H1 (cell line): ENCODE results near the gene SLC48A1. TPM values are rescaled to one million over a fixed set of nuclear protein-coding genes. Genes with fewer than 3 reads are reported as not detected.
A peak's percentile ranks its signal among the peaks of the same experiment; 100 is the strongest.

Source experiments
- CTCF ChIA-PET: fragments of 300-600 bp; sonication (Branson Sonifier 250); formaldehyde crosslinking; loops from one replicate; lab custom pipeline; 2021; ENCODE audit not compliant: partially characterized antibody; lab: Charles Lee
- POLR2A ChIA-PET: fragments of 300-600 bp; sonication (Branson Sonifier 250); formaldehyde crosslinking; loops from one replicate; lab custom pipeline; 2021; ENCODE audit warnings: inconsistent platforms; ENCODE audit not compliant: partially characterized antibody; lab: Charles Lee
- DNase-seq, 2 experiments: peaks; one replicate each; pipeline versions ENCODE4 v3.0.0 to v3.0.0-alpha.2; 2010 to 2022; ENCODE audit warnings: low spot score in 2 of 2, low read depth in 1 of 2, mixed read lengths in 1 of 2
- FAIRE-seq: peaks from 2 replicates; lab custom pipeline; 2011; peaks lifted over from hg19 to GRCh38; lab: Jason Lieb, UNC
- H2AFZ ChIP-seq: 2 replicates; pipeline ENCODE4 v1.8.1; 2012; ENCODE audit warnings: low read length, inconsistent platforms
- H2AK5ac ChIP-seq: 2 replicates; pipeline ENCODE4 v1.6.1; 2013; ENCODE audit warnings: low read depth, low read length
- H2BK120ac ChIP-seq: replicated peaks from 2 replicates; pipeline ENCODE3; 2013; ENCODE audit warnings: low read depth, low read length, inconsistent platforms
- H2BK12ac ChIP-seq: 2 replicates; pipeline ENCODE4 v1.6.1; 2013; ENCODE audit warnings: low read depth, low read length
- H2BK15ac ChIP-seq: 2 replicates; pipeline ENCODE4 v1.6.1; 2013; ENCODE audit warnings: low read length
- H2BK20ac ChIP-seq: 2 replicates; pipeline ENCODE4 v1.6.1; 2013; ENCODE audit warnings: low read length
- H2BK5ac ChIP-seq: 2 replicates; pipeline ENCODE4 v1.6.1; 2013; ENCODE audit warnings: low read depth, low read length
- H3K14ac ChIP-seq: 2 replicates; pipeline ENCODE4 v1.6.1; 2013; ENCODE audit warnings: inconsistent platforms; ENCODE audit not compliant: insufficient read length
- H3K18ac ChIP-seq: 2 replicates; pipeline ENCODE4 v1.6.1; 2013; ENCODE audit warnings: low read length; ENCODE audit errors: extremely low read depth
- H3K23ac ChIP-seq: 2 replicates; pipeline ENCODE4 v1.6.1; 2013; ENCODE audit warnings: inconsistent platforms; ENCODE audit not compliant: insufficient read length
- H3K23me2 ChIP-seq: 2 replicates; pipeline ENCODE4 v1.6.1; 2013; ENCODE audit warnings: low read depth, low read length
- H3K27ac ChIP-seq: 2 replicates; pipeline ENCODE4 v1.6.1; 2011; ENCODE audit warnings: low read depth, low read length, inconsistent platforms
- H3K27me3 ChIP-seq, 4 experiments: replicated peaks in 1 of 4; 1 replicate in 1 of 4; 2 replicates in 3 of 4; pipeline versions ENCODE4 v1.6.1 to v1.8.1; 2011 to 2013; ENCODE audit warnings: low read length in 3 of 4, mild to moderate bottlenecking in 3 of 4, inconsistent platforms in 2 of 4, mixed read lengths in 2 of 4, moderate library complexity in 1 of 4; ENCODE audit not compliant: control insufficient read depth in 3 of 4, insufficient read depth in 3 of 4; ENCODE audit errors: extremely low read depth in 1 of 4
- H3K36me3 ChIP-seq, 4 experiments: 2 replicates each; pipeline versions ENCODE4 v1.6.1 to v1.8.1; 2011 to 2013; ENCODE audit warnings: mild to moderate bottlenecking in 4 of 4, low read length in 3 of 4, moderate library complexity in 2 of 4, control low read depth in 1 of 4, inconsistent platforms in 1 of 4; ENCODE audit not compliant: insufficient read depth in 4 of 4, control insufficient read depth in 2 of 4
- H3K4ac ChIP-seq: replicated peaks from 2 replicates; pipeline ENCODE3; 2013; ENCODE audit warnings: low read length, low read depth, mixed read lengths, inconsistent platforms; ENCODE audit not compliant: insufficient read length
- H3K4me1 ChIP-seq, 4 experiments: replicated peaks in 1 of 4; 1 replicate in 1 of 4; 2 replicates in 3 of 4; pipeline versions ENCODE4 v1.6.1 to v1.8.1; 2011 to 2013; ENCODE audit warnings: low read length in 3 of 4, inconsistent platforms in 2 of 4, mixed read lengths in 1 of 4; ENCODE audit not compliant: insufficient read depth in 4 of 4, control insufficient read depth in 3 of 4
- H3K4me2 ChIP-seq, 2 experiments: 2 replicates each; pipeline versions ENCODE4 v1.6.1 to v1.8.1; 2011 to 2013; ENCODE audit warnings: low read depth in 2 of 2, low read length in 2 of 2, control low read depth in 1 of 2, inconsistent platforms in 1 of 2, mild to moderate bottlenecking in 1 of 2; ENCODE audit not compliant: insufficient read depth in 1 of 2
- H3K4me3 ChIP-seq, 4 experiments: fragments of 200-600, 300-600 bp in 1 of 4; sonication (generic), shearing (Covaris generic), sonication (Bioruptor Twin) in 1 of 4; 2 replicates each; pipeline versions ENCODE4 v1.5.1 to v1.8.1; 2011 to 2016; ENCODE audit warnings: low read length in 4 of 4, low read depth in 3 of 4, control low read depth in 2 of 4, inconsistent platforms in 2 of 4, mild to moderate bottlenecking in 2 of 4, mixed read lengths in 1 of 4, moderate library complexity in 1 of 4; ENCODE audit not compliant: insufficient read depth in 2 of 4; ENCODE audit errors: extremely low read depth in 1 of 4
- H3K56ac ChIP-seq: replicated peaks from 2 replicates; pipeline ENCODE3; 2013; ENCODE audit warnings: low read depth, mild to moderate bottlenecking, mixed read lengths, low read length, inconsistent platforms; ENCODE audit not compliant: insufficient read length
- H3K79me1 ChIP-seq: 2 replicates; pipeline ENCODE4 v1.6.1; 2013; ENCODE audit warnings: low read depth, low read length, control low read depth
- H3K79me2 ChIP-seq, 2 experiments: 2 replicates each; pipeline versions ENCODE4 v1.6.1 to v1.8.1; 2012 to 2013; ENCODE audit warnings: low read length in 2 of 2, mild to moderate bottlenecking in 2 of 2, inconsistent platforms in 1 of 2; ENCODE audit not compliant: insufficient read depth in 2 of 2, control insufficient read depth in 1 of 2
- H3K9ac ChIP-seq, 4 experiments: replicated peaks in 1 of 4; 1 replicate in 1 of 4; 2 replicates in 3 of 4; pipeline versions ENCODE4 v1.6.1 to v1.8.1; 2011 to 2013; ENCODE audit warnings: low read depth in 3 of 4, low read length in 3 of 4, control low read depth in 2 of 4, mild to moderate bottlenecking in 2 of 4, moderate library complexity in 2 of 4, inconsistent platforms in 1 of 4; ENCODE audit errors: extremely low read depth in 1 of 4
- H3K9me3 ChIP-seq, 2 experiments: 2 replicates each; pipeline versions ENCODE4 v1.6.1 to v1.8.1; 2012 to 2013; ENCODE audit warnings: mild to moderate bottlenecking in 2 of 2, moderate library complexity in 2 of 2, control low read depth in 1 of 2, inconsistent platforms in 1 of 2, low read depth in 1 of 2, low read length in 1 of 2, mixed read lengths in 1 of 2; ENCODE audit not compliant: insufficient read depth in 2 of 2
- H4K20me1 ChIP-seq, 2 experiments: replicated peaks in 1 of 2; 2 replicates each; pipeline versions ENCODE3 to v1.8.1; 2011 to 2013; ENCODE audit warnings: inconsistent platforms in 2 of 2, low read length in 2 of 2, mild to moderate bottlenecking in 1 of 2; ENCODE audit not compliant: insufficient read depth in 2 of 2, control insufficient read depth in 1 of 2
- H4K5ac ChIP-seq: 2 replicates; pipeline ENCODE4 v1.6.1; 2013; ENCODE audit warnings: low read length, low read depth, mixed read lengths, inconsistent platforms; ENCODE audit not compliant: insufficient read length
- H4K8ac ChIP-seq: 2 replicates; pipeline ENCODE4 v1.8.0; 2013; ENCODE audit warnings: mild to moderate bottlenecking, moderate library complexity, low read length, inconsistent platforms; ENCODE audit not compliant: insufficient read depth; ENCODE audit errors: extremely low read depth
- H4K91ac ChIP-seq: replicated peaks from 2 replicates; pipeline ENCODE3; 2013; ENCODE audit warnings: low read length, mixed read lengths, inconsistent platforms; ENCODE audit not compliant: insufficient read length
- ASH2L ChIP-seq: fragments of 200-600, 300-600 bp; sonication (generic); IDR thresholded peaks from one replicate; pipeline ENCODE4 v1.7.1; 2017; ENCODE audit warnings: low read length
- CHD2 ChIP-seq: IDR thresholded peaks from 2 replicates; pipeline ENCODE4 v1.6.1; 2012; ENCODE audit warnings: low read length, improper control_type of control experiment
- EGR1 ChIP-seq: IDR thresholded peaks from 2 replicates; pipeline ENCODE4 v1.6.1; 2011; ENCODE audit warnings: low read depth, low read length, borderline replicate concordance
- EP300 ChIP-seq, 2 experiments: IDR thresholded peaks; 1 replicate in 1 of 2; 2 replicates in 1 of 2; pipeline ENCODE4 v1.6.1; 2011 to 2012; ENCODE audit warnings: low read depth in 2 of 2, low read length in 2 of 2, mild to moderate bottlenecking in 2 of 2, borderline replicate concordance in 1 of 2, inconsistent platforms in 1 of 2, moderate library complexity in 1 of 2
- HDAC6 ChIP-seq: IDR thresholded peaks from one replicate; pipeline ENCODE4 v1.7.1; 2012; ENCODE audit warnings: low read depth, mild to moderate bottlenecking, inconsistent platforms, low read length, moderate library complexity
- MAFK ChIP-seq: IDR thresholded peaks from 2 replicates; pipeline ENCODE4 v1.6.1; 2012; ENCODE audit warnings: low read depth, mild to moderate bottlenecking, improper control_type of control experiment, low read length
- SAP30 ChIP-seq: fragments of 300-600 bp; sonication (generic); IDR thresholded peaks from 2 replicates; pipeline ENCODE4 v1.7.1; 2012; ENCODE audit warnings: low read length, moderate library complexity, mild to moderate bottlenecking, inconsistent platforms; ENCODE audit not compliant: insufficient read depth, insufficient replicate concordance
- SRF ChIP-seq: IDR thresholded peaks from 2 replicates; pipeline ENCODE4 v1.6.1; 2011; ENCODE audit warnings: mild to moderate bottlenecking, low read depth, low read length, moderate library complexity
- TBP ChIP-seq: IDR thresholded peaks from 2 replicates; pipeline ENCODE4 v1.6.1; 2011; ENCODE audit warnings: low read depth, low read length, improper control_type of control experiment
- TEAD4 ChIP-seq: IDR thresholded peaks from 2 replicates; pipeline ENCODE4 v1.6.1; 2012; ENCODE audit warnings: low read depth, low read length, inconsistent platforms, mixed read lengths
- USF2 ChIP-seq: IDR thresholded peaks from 2 replicates; pipeline ENCODE4 v1.6.1; 2011; ENCODE audit warnings: low read length, improper control_type of control experiment
- WGBS, 2 experiments: shearing (Covaris generic) in 1 of 2; methylation state at CpG; one replicate each; pipeline versions ENCODE4 v1.1.6 to v1.1.7; 2013 to 2015; ENCODE audit warnings: low lambda C conversion rate in 2 of 2, mixed read lengths in 2 of 2, inconsistent platforms in 1 of 2, low coverage in 1 of 2, missing lambda C conversion rate in 1 of 2; ENCODE audit not compliant: insufficient replicate concordance in 2 of 2, insufficient coverage in 1 of 2, insufficient read length in 1 of 2; ENCODE audit errors: extremely low coverage in 1 of 2, missing lambda C conversion rate in 1 of 2; 5-methylcytosine and 5-hydroxymethylcytosine counted together
- polyA plus RNA-seq, 7 experiments: library from polyadenylated mRNA; depleted of rRNA in 3 of 7; stranded (reverse) in 5 of 7; unstranded in 2 of 7; fragments of >200 nt in 5 of 7; fragments of 200-250 nt in 2 of 7; gene quantifications; 1 replicate in 5 of 7; 2 replicates in 1 of 7; 4 replicates in 1 of 7; pipeline versions ENCODE4 v1.2.1 to v1.2.3, GENCODE V29; 2011 to 2013; ENCODE audit warnings: missing spikeins in 2 of 7, mixed read lengths in 2 of 7
- total RNA-seq: library from RNA; stranded (reverse); fragmentation: NEBNext Ultra II Directional; extraction: Animal tissue kit (Norgen Biotek cat#: 25700); gene quantifications from 2 replicates; pipeline ENCODE4 v1.2.1, GENCODE V29; 2021
- TF ChIP-seq, protein P1 (sequence below): IDR thresholded peaks from 2 replicates; pipeline ENCODE4 v1.6.1; 2011; ENCODE audit warnings: low read depth, mild to moderate bottlenecking, low read length; ENCODE audit not compliant: insufficient read depth

Gene SLC48A1
- total and polyA plus RNA-seq, 2 of the 8 experiments (the other 6 are each of a cell fraction or from before 2014, with no cell fraction given): 9.5 to 14.1 TPM

- Histone ChIP-seq H3K4me2 (no peak overlapping the region), H2AK5ac (no peak overlapping the region), H3K23ac (no peak overlapping the region), H3K27me3 (no peaks in the 10 kb centered on the region), H4K8ac (0 out of 2 replicates have a peak overlapping the region, but pooled peaks have one; percentile 39), H3K27ac (no peak overlapping the region), H2BK12ac (no peak overlapping the region), H4K5ac (no peak overlapping the region), H2BK20ac (no peak overlapping the region), H2AFZ (no peak overlapping the region), H3K79me1 (0 out of 2 replicates have a peak, but pooled peaks cover 2% of the 10 kb centered on the region), H3K14ac (no peak overlapping the region), H4K91ac (no peak overlapping the region), H2BK120ac (no peak overlapping the region), H3K4me3 (no peak overlapping the region), H3K36me3 (peaks cover 21 to 67% (median 45%) of the 10 kb centered on the region in 4 experiments), H3K23me2 (no peaks in the 10 kb centered on the region), H3K56ac (no peak overlapping the region), H3K18ac (no peak overlapping the region), H3K79me2 (no peaks in the 10 kb centered on the region), H4K20me1 (peaks cover 0 to 9% of the 10 kb centered on the region in 2 experiments), H3K4me1 (no peaks in the 10 kb centered on the region), H2BK15ac (no peak overlapping the region), H2BK5ac (no peak overlapping the region), H3K4ac (no peak overlapping the region), H3K9me3 (no peaks in the 10 kb centered on the region), H3K9ac (no peak overlapping the region)
- ChIA-PET CTCF (interaction anchor here (0.7 to 58.8 kb wide), 9 partner anchors 8 to 1334 kb away, joined by 3 to 2442 read pairs (median 15); partner anchors contain the start of genes ENDOU, RAPGEF3 and RPAP3), POLR2A (interaction anchor here (2.2 to 3.8 kb wide), 3 partner anchors 9 to 18 kb away, joined by 6 to 17 read pairs (median 15); partner anchors contain the start of gene SLC48A1)
- 97% methylated on average over 11 of the region's 14 CpGs; no CpG with 5 or more reads in 1 of the 2 experiments for WGBS, 2 experiments
- no peak for DNase-seq
- FAIRE-seq: no peak
- TF ChIP-seq, protein P1, sequence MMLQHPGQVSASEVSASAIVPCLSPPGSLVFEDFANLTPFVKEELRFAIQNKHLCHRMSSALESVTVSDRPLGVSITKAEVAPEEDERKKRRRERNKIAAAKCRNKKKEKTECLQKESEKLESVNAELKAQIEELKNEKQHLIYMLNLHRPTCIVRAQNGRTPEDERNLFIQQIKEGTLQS: no peak
- no peak for TF ChIP-seq TBP
- TF ChIP-seq HDAC6: no peak
- no peak for TF ChIP-seq EGR1
- TF ChIP-seq CHD2: no peak
- no peak for TF ChIP-seq TEAD4
- TF ChIP-seq USF2: no peak
- TF ChIP-seq MAFK: no peak
- TF ChIP-seq SRF: no peak
- TF ChIP-seq SAP30: no peak
- no peak for TF ChIP-seq ASH2L
- TF ChIP-seq EP300 (IDR thresholded peaks at IDR 0.05; ENCODE audit: borderline replicate concordance in 1 of 2, low read depth in 2 of 2, low read length in 2 of 2): no peak
Observed at GRCh38 chr12:47791351-47791746, 18.3 kb downstream of the SLC48A1 start.
